ENCODE measurements around the gene NES.

The NES gene

DNA sequence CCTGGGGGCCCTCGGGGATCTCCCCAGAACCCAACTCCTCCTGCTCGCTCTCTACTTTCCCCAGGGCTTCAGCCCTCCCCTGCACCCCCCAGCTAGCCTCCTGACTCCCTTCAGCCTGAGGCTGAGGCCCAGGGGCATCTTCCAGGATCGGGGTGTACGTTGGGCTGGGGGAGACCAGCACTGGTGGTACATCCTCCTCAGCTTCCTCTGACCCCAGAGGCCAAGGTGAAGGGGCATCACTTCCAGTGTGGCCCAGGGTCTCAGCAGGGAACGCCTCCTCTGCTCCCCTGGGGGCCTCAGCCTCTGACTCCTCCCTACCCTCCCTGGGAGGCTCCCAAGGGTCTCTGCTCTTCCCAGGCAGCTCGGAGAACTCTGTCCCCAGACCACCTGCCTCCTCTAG is 6.8 kb downstream of the NES start:
- POLR2A ChIA-PET = interaction anchor here (0.9 kb wide), 2 partner anchors 8 to 58 kb away, joined by 3 read pairs; partner anchors contain the start of genes ISG20L2 and METTL25B
- TF ChIP-seq FOXK2 (IDR thresholded peaks at IDR 0.05) (no peak), BHLHE40 (IDR thresholded peaks at IDR 0.05; ENCODE audit: borderline replicate concordance) (no peak), SUZ12 (IDR thresholded peaks at IDR 0.05) (no peak), CTBP1 (IDR thresholded peaks at IDR 0.05; ENCODE audit: borderline replicate concordance) (no peak), ARNT (IDR thresholded peaks at IDR 0.05) (no peak), FOXA1 (IDR thresholded peaks at IDR 0.05) (no peak)
- TF ChIP-seq, protein P1, sequence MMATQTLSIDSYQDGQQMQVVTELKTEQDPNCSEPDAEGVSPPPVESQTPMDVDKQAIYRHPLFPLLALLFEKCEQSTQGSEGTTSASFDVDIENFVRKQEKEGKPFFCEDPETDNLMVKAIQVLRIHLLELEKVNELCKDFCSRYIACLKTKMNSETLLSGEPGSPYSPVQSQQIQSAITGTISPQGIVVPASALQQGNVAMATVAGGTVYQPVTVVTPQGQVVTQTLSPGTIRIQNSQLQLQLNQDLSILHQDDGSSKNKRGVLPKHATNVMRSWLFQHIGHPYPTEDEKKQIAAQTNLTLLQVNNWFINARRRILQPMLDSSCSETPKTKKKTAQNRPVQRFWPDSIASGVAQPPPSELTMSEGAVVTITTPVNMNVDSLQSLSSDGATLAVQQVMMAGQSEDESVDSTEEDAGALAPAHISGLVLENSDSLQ (IDR thresholded peaks at IDR 0.05) = no peak
- CTCF ChIA-PET = no interaction called here
- no peak for DNase-seq (ENCODE audit: extremely low spot score)

DNA sequence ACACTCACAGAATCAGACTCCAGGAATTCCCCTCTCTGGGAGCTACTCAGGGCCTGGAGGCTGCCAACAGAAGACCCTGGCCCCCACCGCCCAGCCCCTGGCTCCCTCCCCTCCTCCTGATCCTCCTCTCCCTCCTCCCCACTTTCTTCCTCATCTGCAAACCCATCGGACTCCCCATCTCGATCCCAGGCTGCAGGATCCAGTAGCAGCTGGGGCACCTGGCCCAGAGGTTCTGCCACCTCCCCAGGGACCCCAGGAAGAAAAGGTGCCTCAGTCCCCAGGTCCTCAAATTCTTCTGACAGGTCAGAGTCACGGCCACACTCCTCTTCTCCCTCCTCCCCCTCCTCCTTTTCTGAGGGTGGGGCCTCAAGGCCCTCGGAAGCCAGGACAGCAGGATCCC is 7.4 kb downstream of the NES start:
- TF ChIP-seq SUZ12 (IDR thresholded peaks at IDR 0.05) (no peak), L3MBTL2 (conservative IDR thresholded peaks at IDR 0.05) (no peak), FOXA1 (IDR thresholded peaks at IDR 0.05) (no peak), TARDBP (IDR thresholded peaks at IDR 0.05) (no peak), SP1 (IDR thresholded peaks at IDR 0.05) (no peak)
- DNase-seq (ENCODE audit: extremely low spot score) = no peak
- ChIA-PET CTCF (no interaction called here), POLR2A (interaction anchor here (0.9 to 1.1 kb wide), 2 partner anchors 9 to 58 kb away, joined by 3 to 4 read pairs; partner anchors contain the start of genes ISG20L2 and METTL25B)

DNA sequence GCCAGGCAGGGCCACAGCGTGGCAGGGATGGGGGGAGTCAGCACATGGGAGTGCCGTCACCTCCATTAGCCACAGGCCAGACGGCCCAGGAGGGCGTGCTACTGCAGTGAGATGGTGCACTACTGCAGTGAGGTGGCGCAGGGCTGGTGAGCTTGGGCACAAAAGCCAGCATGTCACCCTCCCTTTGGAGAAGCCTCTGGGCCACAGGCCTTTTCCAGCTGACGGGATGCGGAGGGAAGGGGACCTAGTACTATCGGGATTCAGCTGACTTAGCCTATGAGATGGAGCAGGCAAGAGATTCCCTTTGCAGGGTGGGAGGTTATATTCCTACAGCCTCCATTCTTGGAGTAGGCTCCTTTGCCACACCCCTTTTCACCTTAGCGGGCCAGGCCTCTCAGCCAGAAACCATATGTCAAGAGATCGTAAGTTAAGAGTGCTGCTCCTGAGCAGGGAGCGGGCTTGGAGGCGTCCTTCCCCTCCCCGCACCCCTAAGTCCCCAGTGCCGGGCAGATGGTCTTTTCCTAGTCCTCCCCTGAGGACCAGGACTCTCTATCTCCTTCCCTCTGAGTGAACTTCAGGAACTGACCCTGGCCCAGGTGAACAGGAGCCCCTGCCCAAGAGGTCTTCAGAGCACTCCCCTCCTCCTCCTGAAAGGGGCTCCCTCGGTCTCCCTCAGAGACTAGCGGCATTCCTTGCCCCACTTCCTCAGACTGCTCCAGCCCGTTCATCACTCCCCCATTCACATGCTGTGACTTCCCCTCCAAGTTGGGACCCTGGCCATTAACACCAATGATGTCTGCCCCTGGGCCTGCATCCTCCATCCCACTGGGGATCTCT is 8.2 kb downstream of the NES start:
- no peak for TF ChIP-seq ZNF384 (IDR thresholded peaks at IDR 0.05)
- TF ChIP-seq NFRKB (IDR thresholded peaks at IDR 0.05) = no peak
- no peak for TF ChIP-seq LEF1 (IDR thresholded peaks at IDR 0.05; ENCODE audit: borderline replicate concordance)
- no peak for TF ChIP-seq ELF4 (IDR thresholded peaks at IDR 0.05)
- no peak for TF ChIP-seq L3MBTL2 (conservative IDR thresholded peaks at IDR 0.05)
- no peak for TF ChIP-seq SP1 (IDR thresholded peaks at IDR 0.05)
- no peak for TF ChIP-seq BHLHE40 (IDR thresholded peaks at IDR 0.05; ENCODE audit: borderline replicate concordance)
- no peak for TF ChIP-seq FOXA1 (IDR thresholded peaks at IDR 0.05)
- no peak for TF ChIP-seq FOXK2 (IDR thresholded peaks at IDR 0.05)
- no peak for TF ChIP-seq SUZ12 (IDR thresholded peaks at IDR 0.05)
- TF ChIP-seq, protein P1 (IDR thresholded peaks at IDR 0.05) = no peak
- no peak for TF ChIP-seq HDGF (IDR thresholded peaks at IDR 0.05; ENCODE audit: borderline replicate concordance)
- no peak for DNase-seq (ENCODE audit: extremely low spot score)
- ChIA-PET POLR2A (interaction anchor here (1.1 kb wide), 1 partner anchor 8 kb away, joined by 4 read pairs; no protein-coding TSS in a partner anchor), CTCF (no interaction called here)

DNA sequence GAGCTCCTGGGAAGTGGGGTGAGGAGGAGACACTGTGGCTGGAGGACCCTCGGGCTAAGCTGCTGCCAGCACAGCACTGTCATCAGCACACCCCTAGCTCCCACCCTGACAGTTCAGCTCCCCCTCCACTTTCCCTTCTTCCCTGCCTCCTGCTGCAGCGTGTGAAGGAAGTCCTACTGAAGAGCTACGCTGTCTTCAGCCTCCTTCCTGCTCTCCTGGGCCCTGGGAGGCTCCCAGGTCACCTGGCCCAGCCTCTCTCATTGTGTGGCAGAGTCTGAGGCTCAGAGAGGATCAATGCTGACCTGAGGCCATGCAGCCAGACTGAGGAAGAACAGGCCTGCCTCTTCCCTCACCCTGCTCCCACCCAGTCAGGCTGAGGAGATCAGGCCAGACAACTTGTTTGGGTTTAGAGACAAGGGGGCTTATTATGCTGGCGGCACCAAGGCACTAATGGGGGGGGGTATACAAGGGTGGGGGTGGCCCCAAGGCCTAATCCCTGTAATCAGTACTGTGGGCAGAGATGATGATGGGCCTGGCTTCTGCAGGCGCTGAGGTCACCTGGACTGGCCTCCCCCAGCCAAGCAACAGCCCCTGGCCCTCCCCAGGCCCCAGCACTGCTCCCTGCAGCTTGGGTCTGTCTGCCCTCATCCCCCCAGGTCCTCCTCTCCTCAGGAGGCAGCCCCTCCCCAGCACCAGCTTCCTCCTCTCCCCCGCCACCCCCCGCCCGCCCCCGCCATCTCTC is 9.1 kb downstream of the NES start:
- TF ChIP-seq TARDBP (IDR thresholded peaks at IDR 0.05) = no peak
- no peak for TF ChIP-seq FOXM1 (IDR thresholded peaks at IDR 0.05; ENCODE audit: borderline replicate concordance)
- no peak for TF ChIP-seq SP1 (IDR thresholded peaks at IDR 0.05)
- TF ChIP-seq CTBP1 (IDR thresholded peaks at IDR 0.05; ENCODE audit: borderline replicate concordance) = no peak
- TF ChIP-seq, protein P1 (IDR thresholded peaks at IDR 0.05) = no peak
- TF ChIP-seq LEF1 (IDR thresholded peaks at IDR 0.05; ENCODE audit: borderline replicate concordance) = no peak
- TF ChIP-seq ARNT (IDR thresholded peaks at IDR 0.05) = no peak
- TF ChIP-seq SUZ12 (IDR thresholded peaks at IDR 0.05) = no peak
- TF ChIP-seq ELF4 (IDR thresholded peaks at IDR 0.05) = no peak
- no peak for TF ChIP-seq FOXK2 (IDR thresholded peaks at IDR 0.05)
- no peak for TF ChIP-seq ZNF384 (IDR thresholded peaks at IDR 0.05)
- TF ChIP-seq NFRKB (IDR thresholded peaks at IDR 0.05) = no peak
- TF ChIP-seq FOXA1 (IDR thresholded peaks at IDR 0.05) = no peak
- no peak for TF ChIP-seq HDGF (IDR thresholded peaks at IDR 0.05; ENCODE audit: borderline replicate concordance)
- no peak for TF ChIP-seq BHLHE40 (IDR thresholded peaks at IDR 0.05; ENCODE audit: borderline replicate concordance)
- DNase-seq (ENCODE audit: extremely low spot score) = no peak
- CTCF ChIA-PET = interaction anchor here (0.6 to 1.8 kb wide), 2 partner anchors 21 to 39 kb away, joined by 5 to 10 read pairs; no protein-coding TSS in a partner anchor
- POLR2A ChIA-PET = interaction anchor here (0.7 to 0.8 kb wide), 2 partner anchors 9 to 38 kb away, joined by 3 to 7 read pairs; partner anchors contain the start of genes CRABP2 and NES

DNA sequence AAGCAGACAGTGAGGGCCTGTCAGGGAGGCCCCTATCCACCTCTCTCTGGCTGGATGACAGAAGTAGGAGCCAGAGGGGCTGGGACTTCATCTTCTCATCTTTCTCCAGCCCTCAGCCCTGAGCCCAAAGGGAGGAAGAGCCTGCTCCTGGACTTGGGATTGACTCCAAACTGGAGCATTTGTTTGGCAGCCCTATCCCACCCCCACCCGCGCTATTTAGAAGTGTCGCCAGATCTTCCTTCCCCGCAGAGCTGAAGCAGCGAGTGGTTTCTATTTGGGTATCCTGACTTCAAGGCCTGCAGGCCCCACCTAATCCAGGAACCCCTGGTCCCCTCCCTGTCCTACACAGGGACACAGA is 9.6 kb downstream of the NES start:
- ChIA-PET POLR2A (interaction anchor here (0.7 to 0.8 kb wide), 2 partner anchors 9 to 38 kb away, joined by 3 to 7 read pairs; partner anchors contain the start of genes CRABP2 and NES), CTCF (interaction anchor here (0.6 to 1.8 kb wide), 2 partner anchors 22 to 39 kb away, joined by 5 to 10 read pairs; no protein-coding TSS in a partner anchor)
- TF ChIP-seq ZNF384 (IDR thresholded peaks at IDR 0.05) = no peak
- TF ChIP-seq, protein P1 (IDR thresholded peaks at IDR 0.05) = no peak
- no peak for TF ChIP-seq FOXK2 (IDR thresholded peaks at IDR 0.05)
- no peak for TF ChIP-seq TARDBP (IDR thresholded peaks at IDR 0.05)
- no peak for TF ChIP-seq ARNT (IDR thresholded peaks at IDR 0.05)
- no peak for TF ChIP-seq BHLHE40 (IDR thresholded peaks at IDR 0.05; ENCODE audit: borderline replicate concordance)
- TF ChIP-seq NFRKB (IDR thresholded peaks at IDR 0.05) = no peak
- no peak for DNase-seq (ENCODE audit: extremely low spot score)

All from HEK293T (cell line).